ENCODE results near the gene TMEM88. TPM values are rescaled to one million over a fixed set of nuclear protein-coding genes. Genes with fewer than 3 reads are reported as not detected.

The TMEM88 gene
- total and polyA plus RNA-seq, 3 donors from 2014 or later = 4.6 to 7.4 (median 6.8) TPM

DNA sequence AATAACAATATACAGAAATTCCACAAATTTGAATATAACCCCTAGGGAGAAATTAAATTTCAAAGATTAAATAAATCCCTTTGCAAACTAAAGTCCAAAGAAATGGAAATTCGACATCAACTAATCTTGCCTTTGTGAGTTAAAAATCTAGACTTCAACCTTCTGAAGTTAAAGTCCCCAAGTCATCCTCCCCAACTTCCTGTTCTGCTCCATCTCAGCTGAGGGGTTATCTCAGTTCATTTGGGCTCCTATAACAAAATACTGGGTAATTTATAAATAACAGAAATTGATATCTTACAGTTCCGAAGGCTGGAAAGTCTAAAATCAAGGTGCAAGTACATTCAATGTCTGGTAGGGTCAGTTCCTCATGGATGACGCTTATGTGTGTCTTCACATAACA is 43.6 kb upstream of the TMEM88 start:
- WGBS, 2 donors = 84 to 88% methylated on average over 3 of the region's 3 CpGs
- no peak for DNase-seq
- intact Hi-C loops (cut with DNase I; ENCODE audit: low total_unique reads) = no loop called here

DNA sequence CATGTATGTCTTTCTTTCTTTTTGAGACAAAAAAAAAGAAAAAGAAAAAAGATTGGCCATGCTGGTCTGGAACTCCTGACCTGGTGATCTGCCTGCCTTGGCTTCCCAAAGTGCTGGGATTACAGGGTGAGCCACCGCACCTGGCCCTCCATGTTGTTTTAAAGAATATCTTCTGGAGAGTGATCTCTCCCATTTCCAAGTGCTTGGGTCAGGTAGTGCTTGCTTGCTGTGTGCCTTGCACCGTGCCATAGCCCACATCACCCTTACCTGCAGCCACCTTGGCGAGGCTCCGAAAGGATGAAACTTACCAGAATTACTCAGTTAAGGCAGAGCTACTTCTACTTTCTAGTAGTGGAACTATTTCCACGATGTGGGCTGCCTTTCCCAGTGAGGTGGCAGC is 39.9 kb upstream of the TMEM88 start:
- 88 to 93% methylated on average over 5 of the region's 5 CpGs for WGBS, 2 donors
- Histone ChIP-seq H3K27me3 (no peaks in the 10 kb centered on the region), H3K9me3 (no peaks in the 10 kb centered on the region), H3K4me1 (no peaks in the 10 kb centered on the region), H3K36me3 (ENCODE audit: low read depth, missing control alignments) (no peaks in the 10 kb centered on the region), H3K4me3 (no peak overlapping the region), H3K27ac (no peak overlapping the region)
- DNase-seq = no peak
- intact Hi-C loops (cut with DNase I; ENCODE audit: low total_unique reads) = no loop called here
- no peak for TF ChIP-seq POLR2A (IDR thresholded peaks at IDR 0.05)
- TF ChIP-seq, protein P1, sequence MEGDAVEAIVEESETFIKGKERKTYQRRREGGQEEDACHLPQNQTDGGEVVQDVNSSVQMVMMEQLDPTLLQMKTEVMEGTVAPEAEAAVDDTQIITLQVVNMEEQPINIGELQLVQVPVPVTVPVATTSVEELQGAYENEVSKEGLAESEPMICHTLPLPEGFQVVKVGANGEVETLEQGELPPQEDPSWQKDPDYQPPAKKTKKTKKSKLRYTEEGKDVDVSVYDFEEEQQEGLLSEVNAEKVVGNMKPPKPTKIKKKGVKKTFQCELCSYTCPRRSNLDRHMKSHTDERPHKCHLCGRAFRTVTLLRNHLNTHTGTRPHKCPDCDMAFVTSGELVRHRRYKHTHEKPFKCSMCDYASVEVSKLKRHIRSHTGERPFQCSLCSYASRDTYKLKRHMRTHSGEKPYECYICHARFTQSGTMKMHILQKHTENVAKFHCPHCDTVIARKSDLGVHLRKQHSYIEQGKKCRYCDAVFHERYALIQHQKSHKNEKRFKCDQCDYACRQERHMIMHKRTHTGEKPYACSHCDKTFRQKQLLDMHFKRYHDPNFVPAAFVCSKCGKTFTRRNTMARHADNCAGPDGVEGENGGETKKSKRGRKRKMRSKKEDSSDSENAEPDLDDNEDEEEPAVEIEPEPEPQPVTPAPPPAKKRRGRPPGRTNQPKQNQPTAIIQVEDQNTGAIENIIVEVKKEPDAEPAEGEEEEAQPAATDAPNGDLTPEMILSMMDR (IDR thresholded peaks at IDR 0.05) = no peak

More for the DNA sequence above, 43.6 kb upstream of the TMEM88 start:
- H3K36me3 ChIP-seq (ENCODE audit: low read depth, missing control alignments) = no peaks in the 10 kb centered on the region
- H3K27ac ChIP-seq = no peak overlapping the region
- no peak for TF ChIP-seq POLR2A (IDR thresholded peaks at IDR 0.05)
- TF ChIP-seq, protein P1 (IDR thresholded peaks at IDR 0.05) = no peak
- no peak overlapping the region for H3K4me3 ChIP-seq
- H3K4me1 ChIP-seq = no peaks in the 10 kb centered on the region
- no peaks in the 10 kb centered on the region for H3K27me3 ChIP-seq
- no peaks in the 10 kb centered on the region for H3K9me3 ChIP-seq

- no peak overlapping the region for H3K27ac ChIP-seq
- WGBS, 2 donors = 80 to 98% methylated on average over 8 to 10 of the region's 10 CpGs
Observed at GRCh38 chr17:7816926-7817642, 37.8 kb upstream of the TMEM88 start.

GRCh38 chr17:7817643-7817964 is 37.3 kb upstream of the TMEM88 start:
- DNase-seq = no peak
- Histone ChIP-seq H3K27me3 (no peaks in the 10 kb centered on the region), H3K4me3 (no peak overlapping the region), H3K27ac (no peak overlapping the region), H3K36me3 (ENCODE audit: low read depth, missing control alignments) (no peaks in the 10 kb centered on the region), H3K9me3 (no peaks in the 10 kb centered on the region), H3K4me1 (no peaks in the 10 kb centered on the region)
- TF ChIP-seq POLR2A (IDR thresholded peaks at IDR 0.05) = no peak
- TF ChIP-seq, protein P1 (IDR thresholded peaks at IDR 0.05) = no peak
- WGBS, 2 donors = 90% methylated on average over 4 to 9 of the region's 9 CpGs
- intact Hi-C loops (cut with DNase I; ENCODE audit: low total_unique reads) = no loop called here

More at GRCh38 chr17:7816926-7817642, 37.8 kb upstream of the TMEM88 start:
- no peak overlapping the region for H3K4me3 ChIP-seq
- intact Hi-C loops (cut with DNase I; ENCODE audit: low total_unique reads) = no loop called here
- no peak for DNase-seq
- no peak for TF ChIP-seq POLR2A (IDR thresholded peaks at IDR 0.05)
- H3K4me1 ChIP-seq = no peaks in the 10 kb centered on the region
- H3K36me3 ChIP-seq (ENCODE audit: low read depth, missing control alignments) = no peaks in the 10 kb centered on the region
- no peaks in the 10 kb centered on the region for H3K27me3 ChIP-seq
- H3K9me3 ChIP-seq = no peaks in the 10 kb centered on the region

- Histone ChIP-seq H3K9me3 (no peaks in the 10 kb centered on the region), H3K27ac (no peak overlapping the region), H3K36me3 (ENCODE audit: low read depth, missing control alignments) (no peaks in the 10 kb centered on the region), H3K27me3 (no peaks in the 10 kb centered on the region), H3K4me3 (no peak overlapping the region), H3K4me1 (no peaks in the 10 kb centered on the region)
- 88 to 92% methylated on average over 10 of the region's 10 CpGs for WGBS, 2 donors
- intact Hi-C loops (cut with DNase I; ENCODE audit: low total_unique reads) = no loop called here
- TF ChIP-seq, protein P1 (IDR thresholded peaks at IDR 0.05) = no peak
- no peak for TF ChIP-seq POLR2A (IDR thresholded peaks at IDR 0.05)
- DNase-seq = no peak
Observed at GRCh38 chr17:7818026-7818425, 36.8 kb upstream of the TMEM88 start.

Data from testis (tissue), 3 donors.